Measurements from ENCODE around the gene PTPRM.

DNA sequence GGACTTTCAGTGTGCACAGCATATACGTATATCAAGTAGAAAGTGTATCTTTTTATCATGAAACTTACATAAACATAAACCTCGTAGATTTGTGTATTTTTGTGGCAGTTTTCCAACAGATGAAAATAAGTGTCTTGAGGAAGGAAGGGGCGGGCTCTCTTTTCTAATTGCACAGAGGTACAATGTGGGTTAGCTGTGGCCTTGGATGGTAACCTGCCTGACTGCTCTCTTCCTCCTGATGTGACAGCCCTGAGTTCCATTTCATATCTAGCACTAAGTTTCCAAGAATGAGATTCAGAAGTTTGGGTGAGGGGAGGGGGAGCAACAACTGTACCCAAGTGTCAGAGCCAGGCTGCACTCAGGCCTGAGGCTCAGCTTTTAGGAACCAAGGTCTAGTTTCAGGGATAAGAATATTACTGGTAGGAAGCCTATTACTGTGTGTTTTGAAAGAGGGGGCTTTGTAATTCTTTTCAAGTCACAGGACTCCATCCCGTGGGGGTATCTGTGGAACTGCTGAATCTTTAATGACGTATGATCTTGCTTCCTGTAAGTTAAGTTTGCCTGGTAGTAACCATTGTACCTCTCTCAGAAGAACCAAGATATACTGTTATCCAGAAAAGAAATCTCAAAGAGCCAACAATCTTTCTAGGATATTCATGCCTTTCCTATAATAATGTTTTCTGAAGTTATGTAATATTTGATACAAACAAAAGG is 483.7 kb downstream of the PTPRM start:
- TF ChIP-seq YY1 (IDR thresholded peaks at IDR 0.05; ENCODE audit: insufficient read depth, insufficient read length) (no peak), ZNF274 (IDR thresholded peaks at IDR 0.05; ENCODE audit: low read depth, low read length) (no peak)
